Measurements from ENCODE around the gene CYP4A22.

DNA sequence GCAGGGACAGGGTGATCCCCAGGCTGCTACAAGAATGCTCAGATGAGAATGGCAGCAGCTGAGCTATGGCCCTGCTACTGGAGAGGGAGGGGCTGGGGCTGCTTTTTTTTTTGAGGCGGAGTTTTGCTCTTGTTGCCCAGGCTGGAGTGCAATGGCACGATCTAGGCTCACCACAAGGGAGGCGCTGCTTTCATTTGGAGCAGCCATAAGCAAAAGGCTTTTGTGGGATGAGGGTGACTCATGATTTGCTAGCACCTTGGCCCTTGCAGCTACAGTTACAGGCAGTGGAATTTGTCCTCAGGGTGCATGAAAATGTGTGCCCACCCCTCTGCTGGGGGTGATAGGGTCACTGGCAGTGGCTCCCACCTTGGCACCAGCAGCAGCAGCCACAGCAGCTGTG lies 32.4 kb upstream of the CYP4A22 start:
- TF ChIP-seq POLR2A (IDR thresholded peaks at IDR 0.05) (no peak), CTCF (IDR thresholded peaks at IDR 0.05) (no peak)

Data from body of pancreas (tissue), 4 donors.